Stimulated activated CD4-positive, alpha-beta T cell treated with anti-CD3 and anti-CD28 coated beads, Interleukin-15, amount 100 ng/mL, for 24 hours (primary cell): ENCODE results near the gene CR2.
"Not testable (repeated sequence)": the region's sequence is repeated elsewhere in the genome, so short reads cannot be mapped to it uniquely, and the experiment has no call there.

Experiments
- DNase-seq: peaks from one replicate; pipeline ENCODE4 v3.0.0-alpha.2; 2020

CR2 gene

DNA sequence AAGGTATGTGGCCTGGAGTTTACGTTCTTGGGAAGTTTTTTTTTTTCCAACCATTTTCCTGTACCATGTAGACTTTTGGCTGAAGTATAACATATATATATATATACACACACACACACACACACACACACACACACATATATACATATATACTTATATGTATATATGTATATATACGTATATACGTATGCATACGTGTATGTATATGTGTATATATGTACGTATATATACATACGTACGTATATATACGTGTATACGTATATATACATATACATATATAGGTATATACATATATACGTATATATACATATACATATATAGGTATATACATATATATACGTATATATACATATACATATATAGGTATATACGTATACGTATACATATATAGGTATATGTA lies 60.8 kb downstream of the CR2 start:
- no peak for DNase-seq

DNA sequence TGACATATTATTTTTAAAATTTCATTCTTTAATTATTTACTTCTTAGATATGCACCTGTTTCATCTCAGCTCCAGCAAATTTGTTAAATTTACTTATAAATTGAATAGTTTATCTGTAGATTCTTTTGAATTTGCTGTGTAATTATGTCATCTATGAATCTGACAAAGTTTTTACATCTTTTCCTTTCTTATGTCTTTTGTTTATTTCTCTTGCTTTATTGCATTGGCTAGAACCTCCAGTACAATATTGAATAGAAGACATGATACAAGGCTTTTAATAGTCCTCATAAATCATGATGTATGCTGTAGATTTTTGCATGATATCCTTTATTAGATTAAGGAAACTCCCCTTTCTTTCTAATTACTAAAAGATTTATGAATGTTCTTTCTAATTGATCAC lies 62.6 kb downstream of the CR2 start:
- no peak for DNase-seq

DNA sequence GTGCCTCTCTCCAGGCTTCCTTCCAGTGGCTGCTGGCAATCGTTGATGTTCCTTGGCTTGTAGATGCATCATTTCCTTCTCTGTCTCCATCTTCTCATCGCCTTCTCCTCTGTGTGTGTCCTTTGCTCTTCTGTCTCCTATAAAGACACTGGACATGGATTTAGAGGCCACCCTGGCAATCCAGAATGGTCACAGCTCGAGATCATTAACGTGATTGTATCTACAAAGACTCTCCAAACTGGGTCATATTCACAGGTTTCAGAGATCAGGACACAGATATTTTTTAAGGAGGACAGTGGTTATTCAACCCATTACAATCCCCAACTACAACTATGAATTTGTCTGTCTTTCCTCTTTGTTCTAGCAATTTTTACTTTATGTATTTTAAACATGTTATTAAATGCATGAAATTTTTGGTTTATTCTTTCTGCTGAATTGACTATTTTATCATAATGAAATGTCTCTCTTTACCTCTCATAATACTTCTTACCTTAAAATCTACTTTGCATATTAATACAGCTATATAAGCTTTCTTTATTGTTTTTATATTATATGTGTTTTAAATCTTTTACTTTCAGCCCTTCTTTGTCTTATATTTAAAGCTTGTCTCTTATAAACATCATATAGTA lies 64.6 kb downstream of the CR2 start:
- DNase-seq, result no peak

DNA sequence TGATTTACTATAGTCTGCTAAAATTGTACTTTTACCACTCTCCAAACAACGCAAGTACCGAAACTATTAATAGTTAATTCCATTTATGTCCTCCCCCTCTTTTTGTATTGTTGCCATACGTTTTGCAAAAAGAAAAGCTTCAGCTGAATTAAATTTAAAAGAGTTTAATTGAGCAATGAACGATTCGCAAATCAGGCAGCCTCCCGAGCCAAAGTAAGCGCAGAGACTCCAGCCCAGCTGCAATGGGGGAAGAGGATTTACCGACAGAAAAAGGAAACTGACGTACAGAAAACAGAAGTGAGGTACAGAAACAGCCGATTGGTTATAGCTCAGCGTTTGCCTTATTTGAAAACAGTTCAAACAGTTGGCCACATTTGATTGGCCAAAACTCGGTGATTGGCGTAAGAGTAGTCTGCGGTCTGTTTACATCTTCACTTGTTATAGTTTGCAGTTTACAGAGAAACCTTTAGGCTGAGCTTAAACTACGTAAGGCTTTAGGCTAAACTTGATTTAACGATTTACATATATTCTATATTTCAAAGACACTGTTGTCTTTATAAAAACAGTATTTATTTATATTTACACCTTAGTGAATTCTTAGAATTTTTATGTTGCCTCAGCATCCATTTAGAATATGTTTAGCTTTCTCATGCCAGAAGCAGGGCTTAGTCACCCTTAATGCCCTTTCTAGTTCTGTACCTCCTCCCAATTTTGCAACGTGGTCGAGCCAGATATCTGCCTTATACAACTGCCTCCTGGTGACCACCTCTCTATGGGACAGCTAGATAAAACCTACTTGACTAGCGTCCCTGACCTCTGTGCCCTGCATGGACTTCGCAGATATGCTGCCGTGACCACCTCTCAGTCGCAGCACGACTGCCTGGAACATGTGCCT lies 65.6 kb downstream of the CR2 start:
- DNase-seq, result no peak

DNA sequence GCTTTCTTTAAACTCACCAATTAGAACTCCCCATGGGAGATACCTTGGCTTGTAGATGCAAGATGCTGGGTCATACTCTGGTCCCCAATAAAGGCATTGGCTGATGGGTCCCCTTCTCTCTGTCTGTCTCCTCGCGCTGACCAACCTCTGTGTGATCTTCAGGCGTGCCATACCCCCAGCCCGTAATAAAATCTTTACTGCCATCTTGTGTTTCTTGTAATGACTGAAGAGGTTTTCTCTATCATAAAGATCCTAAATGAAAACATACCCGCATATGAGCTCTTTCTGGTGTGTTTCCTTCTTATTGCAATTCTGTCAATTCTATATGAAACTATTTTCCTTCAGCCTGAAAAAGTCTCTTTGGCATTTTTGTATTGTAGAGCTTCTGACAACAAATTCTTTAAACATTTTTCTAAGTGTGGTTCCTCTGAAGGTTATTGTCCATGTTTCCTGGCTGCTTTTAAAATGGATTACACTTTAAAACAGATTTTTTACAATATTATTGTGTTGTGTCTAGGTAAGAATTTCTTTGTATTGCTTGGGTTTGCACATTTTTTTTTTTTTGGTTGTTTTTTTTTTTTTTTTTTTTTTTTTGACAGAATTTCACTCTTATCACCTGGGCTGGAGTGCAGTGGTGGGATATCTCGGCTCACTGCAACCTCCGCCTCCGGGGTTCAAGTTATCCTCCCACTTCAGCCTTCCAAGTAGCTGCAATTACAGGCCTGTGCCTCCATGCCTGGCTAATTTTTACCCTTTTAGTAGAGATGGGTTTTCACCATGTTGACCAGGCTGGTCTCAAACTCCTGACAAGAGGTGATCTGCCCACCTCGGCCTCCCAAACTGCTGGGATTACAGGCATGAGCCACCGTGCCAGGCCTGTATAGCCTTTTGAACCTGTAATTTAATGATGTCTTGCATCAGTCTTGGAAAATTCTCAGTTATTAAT lies 66.5 kb downstream of the CR2 start:
- not testable (repeated sequence) for DNase-seq

DNA sequence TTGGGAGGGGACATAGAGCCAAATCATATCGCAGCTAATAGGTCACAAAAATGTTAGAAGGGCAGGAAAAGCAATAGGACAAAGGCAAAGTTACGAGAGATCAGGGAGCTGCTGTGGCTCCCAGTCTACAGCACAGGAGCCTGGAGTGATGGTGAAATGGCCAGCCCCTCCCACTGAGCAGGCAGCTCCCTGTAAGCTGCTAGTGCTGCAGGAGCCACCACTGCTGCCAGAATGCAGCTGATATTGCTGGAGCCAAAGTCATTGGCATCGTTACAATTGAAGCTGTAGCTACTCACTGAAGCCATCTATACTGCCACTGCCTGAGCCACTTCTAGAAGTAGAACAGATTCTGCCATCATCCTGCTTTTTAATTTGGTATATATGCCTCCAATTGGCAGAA lies 71.1 kb downstream of the CR2 start:
- DNase-seq, result not testable (repeated sequence)

DNA sequence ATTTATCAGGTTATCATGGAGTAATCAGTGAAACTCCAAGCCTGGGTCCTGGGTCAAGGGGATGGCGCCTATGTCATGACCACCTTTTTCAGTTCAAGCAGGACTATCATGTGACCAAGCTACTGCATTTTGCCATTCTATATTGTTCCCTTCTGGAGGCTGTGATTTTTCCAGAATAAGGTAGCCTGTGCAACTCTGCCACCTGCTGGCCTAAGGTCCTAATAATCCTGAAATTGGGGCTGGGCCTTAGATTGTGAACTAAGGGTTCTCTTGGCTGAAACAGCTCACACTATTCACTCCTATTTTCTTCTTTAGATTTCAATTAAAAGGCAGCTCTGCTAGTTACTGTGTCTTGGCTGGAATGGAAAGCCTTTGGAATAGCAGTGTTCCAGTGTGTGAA lies 74.3 kb downstream of the CR2 start:
- not testable (repeated sequence) for DNase-seq

DNA sequence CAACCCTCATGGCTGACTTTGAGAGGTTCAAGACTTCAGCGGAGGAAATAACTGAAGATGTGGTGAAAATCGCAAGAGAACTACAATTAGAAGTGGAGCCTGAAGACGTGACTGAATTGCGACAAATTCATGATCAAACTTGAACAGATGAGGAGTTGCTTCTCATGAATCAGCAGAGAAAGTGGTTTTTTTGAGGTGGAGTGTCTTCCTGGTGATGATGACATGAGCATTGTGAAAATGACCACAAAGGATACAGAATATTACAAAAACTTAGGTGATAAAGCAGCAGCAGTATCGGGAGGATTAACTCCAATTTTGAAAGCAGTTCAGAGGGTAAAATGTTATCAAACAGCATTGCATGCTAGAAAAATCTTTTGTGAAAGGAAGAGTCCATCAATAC lies 82.1 kb downstream of the CR2 start:
- not testable (repeated sequence) for DNase-seq
